Parathyroid adenoma (tissue), 2 donors: ENCODE measurements around the gene HOXA4.

Experiments
- H2AFZ ChIP-seq: fragments of 300-600 bp; sonication (generic); one replicate; pipeline ENCODE4 v1.7.0; 2017; ENCODE audit warnings: antibody characterized with exemption, mild to moderate bottlenecking
- H3K27ac ChIP-seq: fragments of 300-600 bp; sonication (generic); one replicate; pipeline ENCODE4 v1.7.0; 2017
- H3K27me3 ChIP-seq: fragments of 300-600 bp; sonication (generic); one replicate; pipeline ENCODE4 v1.7.0; 2017; ENCODE audit warnings: low read length; ENCODE audit not compliant: control insufficient read depth, insufficient read depth
- H3K36me3 ChIP-seq: fragments of 300-600 bp; sonication (generic); one replicate; pipeline ENCODE4 v1.7.0; 2017; ENCODE audit warnings: low read length; ENCODE audit not compliant: control insufficient read depth, insufficient read depth
- H3K4me1 ChIP-seq: fragments of 300-600 bp; sonication (generic); one replicate; pipeline ENCODE4 v1.7.0; 2017; ENCODE audit warnings: control low read depth
- H3K4me2 ChIP-seq: fragments of 300-600 bp; sonication (generic); one replicate; pipeline ENCODE4 v1.7.0; 2017; ENCODE audit warnings: low read length
- H3K4me3 ChIP-seq: fragments of 300-600 bp; sonication (generic); one replicate; pipeline ENCODE4 v1.7.0; 2017; ENCODE audit warnings: low read depth, low read length
- H3K79me2 ChIP-seq: fragments of 300-600 bp; sonication (generic); one replicate; pipeline ENCODE4 v1.7.0; 2017; ENCODE audit warnings: control low read depth
- H3K9ac ChIP-seq: fragments of 300-600 bp; sonication (generic); one replicate; pipeline ENCODE4 v1.7.0; 2017; ENCODE audit warnings: mild to moderate bottlenecking
- H3K9me3 ChIP-seq: fragments of 300-600 bp; sonication (generic); one replicate; pipeline ENCODE4 v1.7.0; 2017; ENCODE audit warnings: low read length; ENCODE audit not compliant: control insufficient read depth
- TF ChIP-seq, protein P1 (sequence below): fragments of 300-600 bp; sonication (generic); IDR thresholded peaks from one replicate; pipeline ENCODE4 v1.7.0; 2017; ENCODE audit warnings: antibody characterized with exemption, mild to moderate bottlenecking
- donor health status: primary hyperparathyroidism.

Gene HOXA4

GRCh38 chr7:27130540-27131389 is at the start of gene HOXA4:
HOXA4 (minus strand) TSS chr7:27130757; CDS start chr7:27130733, 24 bp downstream.
- Histone ChIP-seq H3K27ac (peak within 1 kb of the TSS; percentile 16), H2AFZ (peak within 1 kb of the TSS; percentile 48), H3K36me3 (no peaks in the 10 kb centered on the region), H3K9me3 (no peaks in the 10 kb centered on the region), H3K79me2 (no peaks in the 10 kb centered on the region), H3K4me3 (peak within 1 kb of the TSS; percentile 88), H3K27me3 (no peaks in the 10 kb centered on the region), H3K4me1 (no peaks in the 10 kb centered on the region), H3K4me2 (peak within 1 kb of the TSS; percentile 98), H3K9ac (no peak within 1 kb of the TSS)
- TF ChIP-seq, protein P1, sequence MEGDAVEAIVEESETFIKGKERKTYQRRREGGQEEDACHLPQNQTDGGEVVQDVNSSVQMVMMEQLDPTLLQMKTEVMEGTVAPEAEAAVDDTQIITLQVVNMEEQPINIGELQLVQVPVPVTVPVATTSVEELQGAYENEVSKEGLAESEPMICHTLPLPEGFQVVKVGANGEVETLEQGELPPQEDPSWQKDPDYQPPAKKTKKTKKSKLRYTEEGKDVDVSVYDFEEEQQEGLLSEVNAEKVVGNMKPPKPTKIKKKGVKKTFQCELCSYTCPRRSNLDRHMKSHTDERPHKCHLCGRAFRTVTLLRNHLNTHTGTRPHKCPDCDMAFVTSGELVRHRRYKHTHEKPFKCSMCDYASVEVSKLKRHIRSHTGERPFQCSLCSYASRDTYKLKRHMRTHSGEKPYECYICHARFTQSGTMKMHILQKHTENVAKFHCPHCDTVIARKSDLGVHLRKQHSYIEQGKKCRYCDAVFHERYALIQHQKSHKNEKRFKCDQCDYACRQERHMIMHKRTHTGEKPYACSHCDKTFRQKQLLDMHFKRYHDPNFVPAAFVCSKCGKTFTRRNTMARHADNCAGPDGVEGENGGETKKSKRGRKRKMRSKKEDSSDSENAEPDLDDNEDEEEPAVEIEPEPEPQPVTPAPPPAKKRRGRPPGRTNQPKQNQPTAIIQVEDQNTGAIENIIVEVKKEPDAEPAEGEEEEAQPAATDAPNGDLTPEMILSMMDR = no peak

GRCh38 chr7:27179503-27180430 is 49.2 kb upstream of the HOXA4 start:
- H3K27ac ChIP-seq = no peak overlapping the region
- no peaks in the 10 kb centered on the region for H3K9me3 ChIP-seq
- H3K9ac ChIP-seq = no peak overlapping the region
- peaks cover 38% of the 10 kb centered on the region for H3K27me3 ChIP-seq
- H2AFZ ChIP-seq = no peak overlapping the region
- peak overlapping the region; percentile 26 for H3K4me2 ChIP-seq
- TF ChIP-seq, protein P1 = peak; percentile 29
- no peaks in the 10 kb centered on the region for H3K4me1 ChIP-seq
- no peaks in the 10 kb centered on the region for H3K79me2 ChIP-seq
- H3K4me3 ChIP-seq = no peak overlapping the region
- no peaks in the 10 kb centered on the region for H3K36me3 ChIP-seq

DNA sequence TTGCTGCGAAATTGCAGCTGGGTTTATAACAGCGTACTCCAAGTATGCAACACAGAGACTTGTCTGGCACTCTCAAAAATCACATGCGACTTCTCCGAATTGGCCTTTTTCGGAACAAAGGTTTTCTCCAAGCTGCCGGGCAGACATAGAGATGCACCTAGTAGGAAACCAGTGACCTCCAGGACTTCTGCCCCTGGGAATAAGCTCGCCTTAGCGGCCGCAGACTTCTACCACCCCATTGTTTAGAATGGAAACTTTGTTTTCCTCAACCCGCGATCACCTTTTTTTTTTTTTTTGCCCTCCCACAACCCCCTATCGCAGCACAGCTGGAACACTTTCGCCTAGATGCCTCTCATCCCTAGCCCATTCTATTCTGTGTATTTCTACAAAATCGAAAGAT is 48.5 kb upstream of the HOXA4 start:
- H3K4me2 ChIP-seq = no peak overlapping the region
- no peaks in the 10 kb centered on the region for H3K4me1 ChIP-seq
- H3K79me2 ChIP-seq = no peaks in the 10 kb centered on the region
- no peak overlapping the region for H3K27ac ChIP-seq
- no peak overlapping the region for H2AFZ ChIP-seq
- H3K9ac ChIP-seq = no peak overlapping the region
- TF ChIP-seq, protein P1 = no peak
- H3K4me3 ChIP-seq = no peak overlapping the region
- no peaks in the 10 kb centered on the region for H3K36me3 ChIP-seq
- peaks cover 38% of the 10 kb centered on the region for H3K27me3 ChIP-seq
- no peaks in the 10 kb centered on the region for H3K9me3 ChIP-seq

DNA sequence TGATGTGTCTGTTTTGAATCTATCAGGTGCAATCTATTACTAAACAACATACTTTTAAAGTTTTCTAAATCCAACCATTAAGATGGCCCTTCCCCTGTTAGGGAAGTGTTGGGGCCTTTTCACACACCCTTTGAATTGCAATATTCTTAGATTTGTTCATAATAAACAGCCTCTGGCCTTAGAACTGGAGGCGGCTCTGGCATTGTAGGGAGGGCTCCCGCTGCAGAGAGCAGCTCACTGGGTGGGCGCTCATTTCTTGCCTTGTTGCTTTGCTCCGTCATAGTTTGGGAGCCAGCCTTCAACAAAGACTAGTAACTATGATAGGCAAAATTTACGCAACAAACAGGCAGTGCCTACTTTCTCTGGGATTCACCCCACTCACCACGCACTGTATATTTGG is 47.8 kb upstream of the HOXA4 start:
- Histone ChIP-seq H3K4me2 (no peak overlapping the region), H3K4me1 (no peaks in the 10 kb centered on the region), H3K4me3 (no peak overlapping the region), H3K9ac (no peak overlapping the region), H3K36me3 (no peaks in the 10 kb centered on the region), H3K9me3 (no peaks in the 10 kb centered on the region), H2AFZ (no peak overlapping the region), H3K27ac (no peak overlapping the region), H3K79me2 (no peaks in the 10 kb centered on the region), H3K27me3 (peaks cover 39% of the 10 kb centered on the region)
- TF ChIP-seq, protein P1 = no peak
